Endodermal cell (in vitro differentiated cells): Measurements from ENCODE around the gene ZSCAN20. TPM values are rescaled to one million over a fixed set of nuclear protein-coding genes. Genes with fewer than 3 reads are reported as not detected.

Experiments used
- DNase-seq: peaks from one replicate; pipeline ENCODE4 v3.0.0-alpha.2; 2017
- H3K27ac ChIP-seq: 2 replicates; pipeline ENCODE4 v1.5.1; 2013; ENCODE audit warnings: mild to moderate bottlenecking, low read depth, low read length, moderate library complexity
- H3K27me3 ChIP-seq: 2 replicates; pipeline ENCODE4 v1.6.1; 2013; ENCODE audit warnings: mild to moderate bottlenecking, low read length, moderate library complexity; ENCODE audit not compliant: insufficient read depth, control insufficient read depth, poor library complexity, severe bottlenecking
- H3K36me3 ChIP-seq: 2 replicates; pipeline ENCODE4 v1.7.0; 2013; ENCODE audit warnings: mild to moderate bottlenecking, low read length, moderate library complexity; ENCODE audit not compliant: control insufficient read depth, insufficient read depth
- H3K4me1 ChIP-seq: one replicate; pipeline ENCODE4 v1.7.0; 2013; ENCODE audit warnings: low read length; ENCODE audit not compliant: control insufficient read depth, insufficient read depth
- H3K4me3 ChIP-seq: 2 replicates; pipeline ENCODE4 v1.5.1; 2013; ENCODE audit warnings: mild to moderate bottlenecking, low read length, moderate library complexity
- H3K9ac ChIP-seq: 2 replicates; pipeline ENCODE4 v1.6.1; 2013; ENCODE audit warnings: mild to moderate bottlenecking, low read length, moderate library complexity; ENCODE audit not compliant: poor library complexity, severe bottlenecking; ENCODE audit errors: extremely low read depth
- H3K9me3 ChIP-seq: 2 replicates; pipeline ENCODE4 v1.6.1; 2013; ENCODE audit warnings: mild to moderate bottlenecking, low read length, moderate library complexity; ENCODE audit not compliant: control insufficient read depth
- H3K27ac Mint-ChIP-seq: 2 replicates; pipeline ENCODE4 v1.8.0; 2020; ENCODE audit warnings: mixed read lengths
- H3K27me3 Mint-ChIP-seq: 2 replicates; pipeline ENCODE4 v1.8.0; 2021; ENCODE audit warnings: mild to moderate bottlenecking, mixed read lengths; ENCODE audit not compliant: insufficient read depth
- H3K36me3 Mint-ChIP-seq: 2 replicates; pipeline ENCODE4 v1.8.0; 2020; ENCODE audit warnings: low read depth, mixed read lengths
- H3K4me1 Mint-ChIP-seq: 2 replicates; pipeline ENCODE4 v1.8.0; 2020; ENCODE audit warnings: mixed read lengths
- H3K4me3 Mint-ChIP-seq: 2 replicates; pipeline ENCODE4 v1.8.0; 2020; ENCODE audit warnings: mild to moderate bottlenecking, moderate library complexity, mixed read lengths
- H3K9me3 Mint-ChIP-seq: 2 replicates; pipeline ENCODE4 v1.8.0; 2020; ENCODE audit warnings: mild to moderate bottlenecking, mixed read lengths
- CTCF ChIP-seq: fragments of 200-600 bp; sonication (generic); conservative IDR thresholded peaks from 2 replicates; pipeline ENCODE4 v1.5.0; 2021; ENCODE audit warnings: antibody characterized with exemption, mild to moderate bottlenecking
- WGBS, 2 experiments: methylation state at CpG; one replicate each; pipeline versions ENCODE4 v1.1.5 to v1.1.7; 2013; ENCODE audit warnings: missing lambda C conversion rate in 2 of 2, mixed read lengths in 1 of 2; ENCODE audit not compliant: insufficient coverage in 1 of 2, insufficient read length in 1 of 2; 5-methylcytosine and 5-hydroxymethylcytosine counted together
- total RNA-seq, 2 donors: library from RNA; stranded (reverse); fragmentation: NEBNext Ultra II Directional in 1 of 2; extraction: Animal tissue kit (Norgen Biotek cat#: 25700) in 1 of 2; gene quantifications; 2 replicates in 1 of 2; 3 replicates in 1 of 2; pipeline ENCODE4 v1.2.1, GENCODE V29; 2021

Gene ZSCAN20
- total RNA-seq, 2 donors from 2014 or later: 5.8 to 6.1 TPM

- no peaks in the 10 kb centered on the region for H3K36me3 ChIP-seq
- peaks cover 5% of the 10 kb centered on the region for H3K27me3 Mint-ChIP-seq
- DNase-seq: no peak
- H3K9me3 Mint-ChIP-seq: no peaks in the 10 kb centered on the region
- H3K36me3 Mint-ChIP-seq: no peaks in the 10 kb centered on the region
- no peak overlapping the region for H3K4me3 ChIP-seq
- peaks cover 8% of the 10 kb centered on the region for H3K4me1 ChIP-seq
- H3K27ac Mint-ChIP-seq: no peak overlapping the region
- peaks cover 27% of the 10 kb centered on the region for H3K27me3 ChIP-seq
- no peak overlapping the region for H3K9ac ChIP-seq
- no peak overlapping the region for H3K27ac ChIP-seq
- 93% methylated on average over 2 of the region's 2 CpGs; no CpG with 5 or more reads in 1 of the 2 experiments for WGBS, 2 experiments
- TF ChIP-seq CTCF: no peak
- no peaks in the 10 kb centered on the region for H3K4me1 Mint-ChIP-seq
- H3K9me3 ChIP-seq: no peaks in the 10 kb centered on the region
- no peak overlapping the region for H3K4me3 Mint-ChIP-seq
These were observed 46.5 kb upstream of the ZSCAN20 start for GRCh38 chr1:33425900-33426299.

- DNase-seq: no peak
- Mint-ChIP-seq H3K4me1 (no peaks in the 10 kb centered on the region), H3K27me3 (peaks cover 7% of the 10 kb centered on the region), H3K9me3 (no peaks in the 10 kb centered on the region), H3K4me3 (no peak overlapping the region), H3K36me3 (no peaks in the 10 kb centered on the region), H3K27ac (no peak overlapping the region)
- H3K27ac ChIP-seq: no peak overlapping the region
- WGBS, 2 experiments: 93 to 100% methylated on average over 1 to 3 of the region's 3 CpGs
- peaks cover 8% of the 10 kb centered on the region for H3K4me1 ChIP-seq
- H3K9me3 ChIP-seq: no peaks in the 10 kb centered on the region
- no peak for TF ChIP-seq CTCF
- no peak overlapping the region for H3K4me3 ChIP-seq
- peaks cover 27% of the 10 kb centered on the region for H3K27me3 ChIP-seq
- H3K36me3 ChIP-seq: no peaks in the 10 kb centered on the region
- H3K9ac ChIP-seq: no peak overlapping the region
These were observed 45.5 kb upstream of the ZSCAN20 start for GRCh38 chr1:33426916-33427315.

- H3K27me3 ChIP-seq: peaks cover 27% of the 10 kb centered on the region
- no peak overlapping the region for H3K9ac ChIP-seq
- no peak overlapping the region for H3K27ac ChIP-seq
- no peak overlapping the region for H3K4me3 Mint-ChIP-seq
- WGBS, 2 experiments: 91 to 100% methylated on average over 1 to 2 of the region's 2 CpGs
- H3K27ac Mint-ChIP-seq: no peak overlapping the region
- H3K36me3 Mint-ChIP-seq: no peaks in the 10 kb centered on the region
- DNase-seq: no peak
- H3K9me3 Mint-ChIP-seq: no peaks in the 10 kb centered on the region
- peaks cover 7% of the 10 kb centered on the region for H3K27me3 Mint-ChIP-seq
- H3K4me3 ChIP-seq: no peak overlapping the region
- H3K9me3 ChIP-seq: no peaks in the 10 kb centered on the region
- H3K36me3 ChIP-seq: no peaks in the 10 kb centered on the region
- TF ChIP-seq CTCF: no peak
- H3K4me1 ChIP-seq: peaks cover 8% of the 10 kb centered on the region
- peaks cover 4% of the 10 kb centered on the region for H3K4me1 Mint-ChIP-seq
These were observed 43.8 kb upstream of the ZSCAN20 start for GRCh38 chr1:33428661-33429060.
